H1 (cell line): ENCODE measurements around the gene CEACAM1. TPM values are rescaled to one million over a fixed set of nuclear protein-coding genes. Genes with fewer than 3 reads are reported as not detected.
A peak's percentile ranks its signal among the peaks of the same experiment; 100 is the strongest.

Experiments
- CTCF ChIA-PET: fragments of 300-600 bp; sonication (Branson Sonifier 250); formaldehyde crosslinking; loops from one replicate; lab custom pipeline; 2021; ENCODE audit not compliant: partially characterized antibody; lab: Charles Lee
- POLR2A ChIA-PET: fragments of 300-600 bp; sonication (Branson Sonifier 250); formaldehyde crosslinking; loops from one replicate; lab custom pipeline; 2021; ENCODE audit warnings: inconsistent platforms; ENCODE audit not compliant: partially characterized antibody; lab: Charles Lee
- DNase-seq, 2 experiments: peaks; one replicate each; pipeline versions ENCODE4 v3.0.0 to v3.0.0-alpha.2; 2010 to 2022; ENCODE audit warnings: low spot score in 2 of 2, low read depth in 1 of 2, mixed read lengths in 1 of 2
- FAIRE-seq: peaks from 2 replicates; lab custom pipeline; 2011; peaks lifted over from hg19 to GRCh38; lab: Jason Lieb, UNC
- H2AFZ ChIP-seq: 2 replicates; pipeline ENCODE4 v1.8.1; 2012; ENCODE audit warnings: low read length, inconsistent platforms
- H2AK5ac ChIP-seq: 2 replicates; pipeline ENCODE4 v1.6.1; 2013; ENCODE audit warnings: low read depth, low read length
- H2BK120ac ChIP-seq: replicated peaks from 2 replicates; pipeline ENCODE3; 2013; ENCODE audit warnings: low read depth, low read length, inconsistent platforms
- H2BK12ac ChIP-seq: 2 replicates; pipeline ENCODE4 v1.6.1; 2013; ENCODE audit warnings: low read depth, low read length
- H2BK15ac ChIP-seq: 2 replicates; pipeline ENCODE4 v1.6.1; 2013; ENCODE audit warnings: low read length
- H2BK20ac ChIP-seq: 2 replicates; pipeline ENCODE4 v1.6.1; 2013; ENCODE audit warnings: low read length
- H2BK5ac ChIP-seq: 2 replicates; pipeline ENCODE4 v1.6.1; 2013; ENCODE audit warnings: low read depth, low read length
- H3K14ac ChIP-seq: 2 replicates; pipeline ENCODE4 v1.6.1; 2013; ENCODE audit warnings: inconsistent platforms; ENCODE audit not compliant: insufficient read length
- H3K18ac ChIP-seq: 2 replicates; pipeline ENCODE4 v1.6.1; 2013; ENCODE audit warnings: low read length; ENCODE audit errors: extremely low read depth
- H3K23ac ChIP-seq: 2 replicates; pipeline ENCODE4 v1.6.1; 2013; ENCODE audit warnings: inconsistent platforms; ENCODE audit not compliant: insufficient read length
- H3K23me2 ChIP-seq: 2 replicates; pipeline ENCODE4 v1.6.1; 2013; ENCODE audit warnings: low read depth, low read length
- H3K27ac ChIP-seq: 2 replicates; pipeline ENCODE4 v1.6.1; 2011; ENCODE audit warnings: low read depth, low read length, inconsistent platforms
- H3K27me3 ChIP-seq, 4 experiments: replicated peaks in 1 of 4; 1 replicate in 1 of 4; 2 replicates in 3 of 4; pipeline versions ENCODE4 v1.6.1 to v1.8.1; 2011 to 2013; ENCODE audit warnings: low read length in 3 of 4, mild to moderate bottlenecking in 3 of 4, inconsistent platforms in 2 of 4, mixed read lengths in 2 of 4, moderate library complexity in 1 of 4; ENCODE audit not compliant: control insufficient read depth in 3 of 4, insufficient read depth in 3 of 4; ENCODE audit errors: extremely low read depth in 1 of 4
- H3K36me3 ChIP-seq, 4 experiments: 2 replicates each; pipeline versions ENCODE4 v1.6.1 to v1.8.1; 2011 to 2013; ENCODE audit warnings: mild to moderate bottlenecking in 4 of 4, low read length in 3 of 4, moderate library complexity in 2 of 4, control low read depth in 1 of 4, inconsistent platforms in 1 of 4; ENCODE audit not compliant: insufficient read depth in 4 of 4, control insufficient read depth in 2 of 4
- H3K4ac ChIP-seq: replicated peaks from 2 replicates; pipeline ENCODE3; 2013; ENCODE audit warnings: low read length, low read depth, mixed read lengths, inconsistent platforms; ENCODE audit not compliant: insufficient read length
- H3K4me1 ChIP-seq, 4 experiments: replicated peaks in 1 of 4; 1 replicate in 1 of 4; 2 replicates in 3 of 4; pipeline versions ENCODE4 v1.6.1 to v1.8.1; 2011 to 2013; ENCODE audit warnings: low read length in 3 of 4, inconsistent platforms in 2 of 4, mixed read lengths in 1 of 4; ENCODE audit not compliant: insufficient read depth in 4 of 4, control insufficient read depth in 3 of 4
- H3K4me2 ChIP-seq, 2 experiments: 2 replicates each; pipeline versions ENCODE4 v1.6.1 to v1.8.1; 2011 to 2013; ENCODE audit warnings: low read depth in 2 of 2, low read length in 2 of 2, control low read depth in 1 of 2, inconsistent platforms in 1 of 2, mild to moderate bottlenecking in 1 of 2; ENCODE audit not compliant: insufficient read depth in 1 of 2
- H3K4me3 ChIP-seq, 4 experiments: fragments of 200-600, 300-600 bp in 1 of 4; sonication (generic), shearing (Covaris generic), sonication (Bioruptor Twin) in 1 of 4; 2 replicates each; pipeline versions ENCODE4 v1.5.1 to v1.8.1; 2011 to 2016; ENCODE audit warnings: low read length in 4 of 4, low read depth in 3 of 4, control low read depth in 2 of 4, inconsistent platforms in 2 of 4, mild to moderate bottlenecking in 2 of 4, mixed read lengths in 1 of 4, moderate library complexity in 1 of 4; ENCODE audit not compliant: insufficient read depth in 2 of 4; ENCODE audit errors: extremely low read depth in 1 of 4
- H3K56ac ChIP-seq: replicated peaks from 2 replicates; pipeline ENCODE3; 2013; ENCODE audit warnings: low read depth, mild to moderate bottlenecking, mixed read lengths, low read length, inconsistent platforms; ENCODE audit not compliant: insufficient read length
- H3K79me1 ChIP-seq: 2 replicates; pipeline ENCODE4 v1.6.1; 2013; ENCODE audit warnings: low read depth, low read length, control low read depth
- H3K79me2 ChIP-seq, 2 experiments: 2 replicates each; pipeline versions ENCODE4 v1.6.1 to v1.8.1; 2012 to 2013; ENCODE audit warnings: low read length in 2 of 2, mild to moderate bottlenecking in 2 of 2, inconsistent platforms in 1 of 2; ENCODE audit not compliant: insufficient read depth in 2 of 2, control insufficient read depth in 1 of 2
- H3K9ac ChIP-seq, 4 experiments: replicated peaks in 1 of 4; 1 replicate in 1 of 4; 2 replicates in 3 of 4; pipeline versions ENCODE4 v1.6.1 to v1.8.1; 2011 to 2013; ENCODE audit warnings: low read depth in 3 of 4, low read length in 3 of 4, control low read depth in 2 of 4, mild to moderate bottlenecking in 2 of 4, moderate library complexity in 2 of 4, inconsistent platforms in 1 of 4; ENCODE audit errors: extremely low read depth in 1 of 4
- H3K9me3 ChIP-seq, 2 experiments: 2 replicates each; pipeline versions ENCODE4 v1.6.1 to v1.8.1; 2012 to 2013; ENCODE audit warnings: mild to moderate bottlenecking in 2 of 2, moderate library complexity in 2 of 2, control low read depth in 1 of 2, inconsistent platforms in 1 of 2, low read depth in 1 of 2, low read length in 1 of 2, mixed read lengths in 1 of 2; ENCODE audit not compliant: insufficient read depth in 2 of 2
- H4K20me1 ChIP-seq, 2 experiments: replicated peaks in 1 of 2; 2 replicates each; pipeline versions ENCODE3 to v1.8.1; 2011 to 2013; ENCODE audit warnings: inconsistent platforms in 2 of 2, low read length in 2 of 2, mild to moderate bottlenecking in 1 of 2; ENCODE audit not compliant: insufficient read depth in 2 of 2, control insufficient read depth in 1 of 2
- H4K5ac ChIP-seq: 2 replicates; pipeline ENCODE4 v1.6.1; 2013; ENCODE audit warnings: low read length, low read depth, mixed read lengths, inconsistent platforms; ENCODE audit not compliant: insufficient read length
- H4K8ac ChIP-seq: 2 replicates; pipeline ENCODE4 v1.8.0; 2013; ENCODE audit warnings: mild to moderate bottlenecking, moderate library complexity, low read length, inconsistent platforms; ENCODE audit not compliant: insufficient read depth; ENCODE audit errors: extremely low read depth
- H4K91ac ChIP-seq: replicated peaks from 2 replicates; pipeline ENCODE3; 2013; ENCODE audit warnings: low read length, mixed read lengths, inconsistent platforms; ENCODE audit not compliant: insufficient read length
- EZH2 ChIP-seq: fragments of 200-600 bp; sonication (generic); IDR thresholded peaks from 2 replicates; pipeline ENCODE4 v1.7.1; 2012; ENCODE audit warnings: low read depth, mild to moderate bottlenecking, moderate library complexity, low read length, inconsistent platforms; ENCODE audit not compliant: severe bottlenecking
- WGBS, 2 experiments: shearing (Covaris generic) in 1 of 2; methylation state at CpG; one replicate each; pipeline versions ENCODE4 v1.1.6 to v1.1.7; 2013 to 2015; ENCODE audit warnings: low lambda C conversion rate in 2 of 2, mixed read lengths in 2 of 2, inconsistent platforms in 1 of 2, low coverage in 1 of 2, missing lambda C conversion rate in 1 of 2; ENCODE audit not compliant: insufficient replicate concordance in 2 of 2, insufficient coverage in 1 of 2, insufficient read length in 1 of 2; ENCODE audit errors: extremely low coverage in 1 of 2, missing lambda C conversion rate in 1 of 2; 5-methylcytosine and 5-hydroxymethylcytosine counted together
- polyA plus RNA-seq, 7 experiments: library from polyadenylated mRNA; depleted of rRNA in 3 of 7; stranded (reverse) in 5 of 7; unstranded in 2 of 7; fragments of >200 nt in 5 of 7; fragments of 200-250 nt in 2 of 7; gene quantifications; 1 replicate in 5 of 7; 2 replicates in 1 of 7; 4 replicates in 1 of 7; pipeline versions ENCODE4 v1.2.1 to v1.2.3, GENCODE V29; 2011 to 2013; ENCODE audit warnings: missing spikeins in 2 of 7, mixed read lengths in 2 of 7
- total RNA-seq: library from RNA; stranded (reverse); fragmentation: NEBNext Ultra II Directional; extraction: Animal tissue kit (Norgen Biotek cat#: 25700); gene quantifications from 2 replicates; pipeline ENCODE4 v1.2.1, GENCODE V29; 2021

CEACAM1 gene
- total and polyA plus RNA-seq, 2 of the 8 experiments (the other 6 are each of a cell fraction or from before 2014, with no cell fraction given), result 1.8 to 3.6 TPM

DNA sequence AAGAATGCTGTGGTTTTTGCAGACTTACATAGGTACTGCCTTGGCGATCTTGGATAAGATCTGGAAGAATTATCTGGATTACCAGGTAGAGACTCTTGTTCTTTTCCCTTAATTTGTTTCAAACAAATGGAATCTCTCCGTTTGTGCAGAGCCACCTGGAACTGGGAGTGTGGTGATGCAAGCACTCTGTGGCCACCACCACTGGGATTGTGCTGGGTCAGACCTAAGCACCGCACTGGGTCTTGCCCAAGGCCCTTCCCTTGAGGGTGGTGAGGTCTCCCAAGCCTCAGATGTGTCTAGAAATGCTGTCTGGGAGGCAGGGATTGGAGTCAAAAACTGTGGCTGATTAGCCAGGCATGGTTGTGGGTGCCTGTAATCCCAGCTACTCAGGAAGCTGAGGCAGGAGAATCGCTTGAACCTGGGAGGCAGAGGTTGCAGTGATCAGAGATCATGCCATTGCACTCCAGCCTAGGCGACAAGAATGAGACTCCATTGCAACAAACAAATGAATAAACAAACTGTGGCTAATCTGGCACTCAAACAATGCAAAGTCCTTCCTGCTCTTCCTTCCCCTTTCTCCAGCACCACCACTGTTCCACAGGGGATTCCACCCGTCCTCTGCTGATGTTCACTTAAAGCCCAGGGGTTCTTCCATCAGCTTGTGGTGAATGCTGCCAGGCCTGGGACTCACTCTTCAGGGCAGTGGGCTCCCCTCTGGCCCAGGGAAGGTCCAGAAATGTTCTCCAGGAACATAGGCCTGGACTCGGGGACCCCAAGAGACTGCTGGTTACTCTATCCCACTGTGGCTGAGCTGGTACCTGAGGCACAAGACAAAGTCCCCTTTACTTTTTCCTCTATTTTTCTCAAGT, 10.8 kb upstream of the CEACAM1 start:
- no peaks in the 10 kb centered on the region for H3K79me1 ChIP-seq
- H4K8ac ChIP-seq, result no peak overlapping the region
- no peaks in the 10 kb centered on the region for H3K36me3 ChIP-seq
- H3K23me2 ChIP-seq, result no peaks in the 10 kb centered on the region
- H2BK15ac ChIP-seq, result peak overlapping the region; percentile 49; the same call in 1 of the 2 replicates
- H3K27me3 ChIP-seq, result no peaks in the 10 kb centered on the region; a peak in 3 of 7 replicates
- WGBS, 2 experiments, result 92% methylated on average over 7 of the region's 7 CpGs; no CpG with 5 or more reads in 1 of the 2 experiments
- FAIRE-seq (no peak), DNase-seq (peak in 1 of 2 experiments; percentile 27)
- CTCF ChIA-PET, result interaction anchor here (0.7 to 4.4 kb wide), 12 partner anchors 8 to 118 kb away, joined by 3 to 39 read pairs (median 4); partner anchors contain the start of gene CEACAM1
- H2AK5ac ChIP-seq, result no peak overlapping the region; the same call in 1 of the 2 replicates
- H3K79me2 ChIP-seq, result no peaks in the 10 kb centered on the region
- peak overlapping the region; percentile 29 for H3K18ac ChIP-seq
- no peak for TF ChIP-seq EZH2
- H4K5ac ChIP-seq, result no peak overlapping the region
- H2BK20ac ChIP-seq, result no peak overlapping the region
- H2BK5ac ChIP-seq, result no peak overlapping the region; the same call in 1 of the 2 replicates
- H3K9ac ChIP-seq, result no peak overlapping the region
- H3K4ac ChIP-seq, result no peak overlapping the region
- POLR2A ChIA-PET, result interaction anchor here (0.5 kb wide), 1 partner anchor 83 kb away, joined by 3 read pairs; no protein-coding TSS in a partner anchor
- H3K14ac ChIP-seq, result no peak overlapping the region
- H3K4me1 ChIP-seq, result peaks cover 4 to 12% (median 9%) of the 10 kb centered on the region in 4 experiments
- H3K4me2 ChIP-seq, result peak overlapping the region in 1 of 2 experiments; percentile 55; a peak in 1 of 4 replicates
- no peaks in the 10 kb centered on the region for H3K9me3 ChIP-seq
- H2AFZ ChIP-seq, result no peak overlapping the region
- no peak overlapping the region for H4K91ac ChIP-seq
- no peak overlapping the region for H3K23ac ChIP-seq
- H2BK12ac ChIP-seq, result 0 out of 2 replicates have a peak overlapping the region, but pooled peaks have one; percentile 41
- no peak overlapping the region for H3K27ac ChIP-seq
- H3K56ac ChIP-seq, result no peak overlapping the region
- no peak overlapping the region for H3K4me3 ChIP-seq
- H4K20me1 ChIP-seq, result no peaks in the 10 kb centered on the region
- no peak overlapping the region for H2BK120ac ChIP-seq
